Astrocyte of the spinal cord (primary cell): Measurements from ENCODE around the gene SPON2.

ENCODE experiments used
- DNase-seq: peaks from one replicate; pipeline ENCODE4 v3.0.0; 2011; ENCODE audit warnings: low read depth, low spot score
- H3K4me3 ChIP-seq: 2 replicates; pipeline ENCODE4 v1.5.1; 2011; ENCODE audit warnings: low read depth, mild to moderate bottlenecking, low read length, moderate library complexity
- in situ Hi-C: cut with HindIII; loops from 2 replicates; pipeline ENCODE4 v1.10.0; 2017; ENCODE audit warnings: low sequenced_read_pairs
- TF ChIP-seq, protein P1 (sequence below): IDR thresholded peaks from 2 replicates; pipeline ENCODE4 v1.5.1; 2012; ENCODE audit warnings: low read depth, mild to moderate bottlenecking, low read length, inconsistent platforms

Gene SPON2

DNA sequence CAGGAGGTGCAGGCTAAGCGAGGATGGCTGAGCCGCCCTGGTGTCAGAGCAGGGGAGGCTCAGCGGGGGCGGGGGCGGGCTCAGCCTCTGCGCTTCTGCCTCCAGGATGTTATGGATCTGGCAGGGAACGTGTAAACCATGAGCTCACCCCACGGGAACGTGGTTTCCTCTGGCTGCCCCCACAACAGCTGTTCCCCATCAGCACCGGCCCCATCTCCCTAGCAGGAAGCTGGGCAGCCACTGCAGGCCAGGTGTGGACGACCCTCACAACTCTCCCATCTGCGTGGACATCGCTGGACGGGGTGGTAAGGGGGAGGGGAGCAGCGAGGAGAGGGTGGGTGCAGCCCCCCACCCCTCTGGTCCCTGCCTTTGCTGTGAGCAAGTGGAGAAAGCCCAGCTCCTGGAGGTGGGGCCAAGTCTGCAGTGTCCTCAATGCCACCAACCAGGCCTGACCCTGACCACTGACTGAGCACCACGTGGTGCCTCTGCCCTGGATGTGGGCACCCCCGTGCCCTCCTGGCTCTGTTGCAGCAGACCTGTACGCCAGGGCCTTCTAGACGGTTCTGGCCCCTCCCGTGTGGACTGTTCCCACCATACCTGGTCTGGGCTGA is 28.1 kb upstream of the SPON2 start:
- no peak overlapping the region for H3K4me3 ChIP-seq
- in situ Hi-C loops, result no loop called here
- DNase-seq, result peak; percentile 81
- TF ChIP-seq, protein P1, sequence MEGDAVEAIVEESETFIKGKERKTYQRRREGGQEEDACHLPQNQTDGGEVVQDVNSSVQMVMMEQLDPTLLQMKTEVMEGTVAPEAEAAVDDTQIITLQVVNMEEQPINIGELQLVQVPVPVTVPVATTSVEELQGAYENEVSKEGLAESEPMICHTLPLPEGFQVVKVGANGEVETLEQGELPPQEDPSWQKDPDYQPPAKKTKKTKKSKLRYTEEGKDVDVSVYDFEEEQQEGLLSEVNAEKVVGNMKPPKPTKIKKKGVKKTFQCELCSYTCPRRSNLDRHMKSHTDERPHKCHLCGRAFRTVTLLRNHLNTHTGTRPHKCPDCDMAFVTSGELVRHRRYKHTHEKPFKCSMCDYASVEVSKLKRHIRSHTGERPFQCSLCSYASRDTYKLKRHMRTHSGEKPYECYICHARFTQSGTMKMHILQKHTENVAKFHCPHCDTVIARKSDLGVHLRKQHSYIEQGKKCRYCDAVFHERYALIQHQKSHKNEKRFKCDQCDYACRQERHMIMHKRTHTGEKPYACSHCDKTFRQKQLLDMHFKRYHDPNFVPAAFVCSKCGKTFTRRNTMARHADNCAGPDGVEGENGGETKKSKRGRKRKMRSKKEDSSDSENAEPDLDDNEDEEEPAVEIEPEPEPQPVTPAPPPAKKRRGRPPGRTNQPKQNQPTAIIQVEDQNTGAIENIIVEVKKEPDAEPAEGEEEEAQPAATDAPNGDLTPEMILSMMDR, result no peak

DNA sequence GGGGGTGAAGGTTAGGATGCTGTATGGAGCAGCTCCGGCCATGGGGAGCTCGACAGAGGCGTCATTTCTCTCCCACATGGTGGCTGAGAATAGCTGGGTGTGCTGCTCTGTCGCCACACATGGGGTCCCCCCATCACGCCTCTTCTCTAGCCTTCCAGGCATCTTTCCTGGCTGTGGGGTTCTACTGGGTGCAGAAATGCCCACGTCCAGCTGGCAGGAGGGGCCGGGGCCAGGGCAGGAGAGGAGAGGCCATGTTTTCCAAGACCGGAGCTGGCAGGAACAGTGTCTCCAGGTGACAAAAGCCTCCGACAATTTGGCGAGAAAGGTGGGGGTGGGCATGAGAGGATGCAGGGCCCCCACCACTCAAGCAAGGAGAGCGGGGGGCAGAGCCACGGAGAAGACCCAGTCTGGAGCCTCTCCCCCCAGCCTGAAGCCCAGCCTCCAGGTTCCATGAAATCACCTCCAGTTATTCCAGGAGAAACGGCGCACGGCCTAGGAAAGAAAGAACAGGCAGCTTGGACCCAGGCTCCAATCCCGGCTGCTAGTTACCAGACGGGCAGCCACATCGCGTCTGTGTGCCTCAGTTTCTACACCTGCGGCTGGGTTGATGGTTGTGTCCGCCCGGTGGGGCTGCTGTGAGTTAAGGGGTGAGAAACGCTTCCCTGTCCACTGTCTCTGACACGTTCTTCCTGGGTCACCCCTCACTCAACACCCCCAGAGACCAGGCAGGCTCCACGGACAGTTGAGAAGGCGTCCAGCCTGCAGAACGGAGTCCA is 27.4 kb upstream of the SPON2 start:
- in situ Hi-C loops, result no loop called here
- TF ChIP-seq, protein P1, result no peak
- H3K4me3 ChIP-seq, result no peak overlapping the region
- no peak for DNase-seq

DNA sequence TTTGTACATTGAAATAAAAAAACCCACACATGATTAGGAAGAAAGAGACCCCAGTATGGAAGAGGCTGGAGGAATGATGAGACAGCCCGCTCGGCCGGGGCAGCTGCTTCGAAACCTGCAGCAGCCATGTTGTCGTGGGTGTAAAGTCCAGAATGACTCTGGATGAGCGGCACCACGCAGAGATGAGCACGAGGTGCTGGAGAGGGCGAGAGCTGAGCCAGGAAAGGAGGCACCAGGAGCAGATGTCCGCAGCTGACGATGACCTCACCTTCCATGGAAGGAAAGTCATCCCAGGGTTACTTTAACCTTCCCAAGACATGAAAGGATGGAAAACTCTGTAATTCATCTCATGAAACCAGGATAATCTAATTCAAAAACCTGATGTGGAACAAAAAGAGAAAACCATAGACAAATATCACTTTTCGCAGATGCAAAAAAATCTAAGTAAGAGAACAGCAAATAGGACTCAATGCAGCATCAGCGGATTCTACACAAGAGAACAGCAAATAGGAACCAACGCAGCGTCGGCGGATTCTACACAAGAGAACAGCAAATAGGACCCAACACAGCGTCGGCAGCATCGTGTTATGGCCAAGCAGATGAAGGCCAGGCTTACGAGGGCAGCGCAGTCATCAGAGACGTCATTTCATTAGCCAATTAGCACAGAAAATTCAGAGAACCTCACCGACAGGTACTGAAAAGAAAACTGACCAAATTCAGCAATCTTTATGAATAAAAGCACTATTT is 25.9 kb upstream of the SPON2 start:
- H3K4me3 ChIP-seq, result no peak overlapping the region
- in situ Hi-C loops, result no loop called here
- DNase-seq, result no peak
- TF ChIP-seq, protein P1, result no peak

DNA sequence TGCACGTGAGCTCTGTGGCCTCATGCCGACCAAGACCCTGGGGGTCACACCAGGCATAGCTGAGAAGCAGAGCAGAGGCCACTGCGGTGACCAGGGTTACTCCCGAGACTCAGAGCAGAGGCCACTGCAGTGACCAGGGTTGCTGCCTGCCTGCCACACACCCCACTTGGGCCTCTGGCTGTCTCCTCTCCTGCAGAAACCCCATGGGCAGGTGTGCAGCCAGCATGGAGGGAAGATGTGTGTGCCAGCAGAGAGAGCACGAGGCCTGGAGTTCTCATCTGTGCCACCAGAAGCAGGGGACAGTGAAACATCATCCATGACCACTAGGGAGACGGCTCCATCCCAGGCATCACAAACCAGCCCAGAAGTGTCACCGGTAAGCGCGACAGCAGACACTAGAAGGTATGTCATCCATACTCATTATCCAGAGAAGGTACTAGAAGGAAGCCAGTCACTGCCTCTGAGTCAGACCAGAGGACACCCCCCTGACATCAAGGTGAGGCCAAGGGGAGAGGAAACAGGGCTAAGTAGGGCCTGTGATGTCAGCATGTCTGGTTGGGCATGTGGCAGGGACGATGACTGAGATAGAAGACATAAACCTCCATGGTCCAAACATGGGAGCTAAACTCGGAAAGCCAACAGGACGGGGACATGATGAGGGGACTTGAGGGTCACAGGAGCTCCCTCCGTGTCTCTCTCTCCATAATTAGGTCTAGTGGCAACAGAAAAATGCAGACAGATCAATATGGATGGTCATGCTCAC is 24.2 kb upstream of the SPON2 start:
- H3K4me3 ChIP-seq, result no peak overlapping the region
- no peak for DNase-seq
- TF ChIP-seq, protein P1, result no peak
- in situ Hi-C loops, result no loop called here

DNA sequence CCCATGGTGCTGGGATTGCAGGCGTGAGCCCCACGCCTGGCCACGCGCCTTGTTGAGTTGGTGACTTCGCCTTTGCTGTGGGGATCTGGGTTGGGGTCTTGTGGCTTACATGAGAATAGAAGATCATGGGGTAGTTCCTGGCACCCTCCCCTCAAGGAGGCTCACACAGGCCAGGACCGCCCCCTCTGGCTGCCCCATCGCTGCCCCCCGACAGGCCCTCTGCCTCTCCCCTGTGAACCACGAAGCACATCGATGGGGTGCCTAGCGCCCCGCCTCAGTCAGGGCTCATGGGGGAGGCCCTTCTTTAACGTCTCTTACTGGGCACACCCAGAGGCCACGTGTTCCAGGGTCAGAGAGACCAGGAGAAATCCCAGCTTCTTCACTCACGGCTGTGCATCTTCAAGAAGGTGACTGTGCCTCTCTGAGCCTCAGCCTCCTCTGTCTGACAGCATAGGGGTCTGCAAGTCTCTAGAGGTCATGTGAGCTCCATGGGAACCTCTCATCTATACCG is 23.6 kb upstream of the SPON2 start:
- TF ChIP-seq, protein P1, result no peak
- H3K4me3 ChIP-seq, result no peak overlapping the region
- in situ Hi-C loops, result no loop called here
- no peak for DNase-seq

DNA sequence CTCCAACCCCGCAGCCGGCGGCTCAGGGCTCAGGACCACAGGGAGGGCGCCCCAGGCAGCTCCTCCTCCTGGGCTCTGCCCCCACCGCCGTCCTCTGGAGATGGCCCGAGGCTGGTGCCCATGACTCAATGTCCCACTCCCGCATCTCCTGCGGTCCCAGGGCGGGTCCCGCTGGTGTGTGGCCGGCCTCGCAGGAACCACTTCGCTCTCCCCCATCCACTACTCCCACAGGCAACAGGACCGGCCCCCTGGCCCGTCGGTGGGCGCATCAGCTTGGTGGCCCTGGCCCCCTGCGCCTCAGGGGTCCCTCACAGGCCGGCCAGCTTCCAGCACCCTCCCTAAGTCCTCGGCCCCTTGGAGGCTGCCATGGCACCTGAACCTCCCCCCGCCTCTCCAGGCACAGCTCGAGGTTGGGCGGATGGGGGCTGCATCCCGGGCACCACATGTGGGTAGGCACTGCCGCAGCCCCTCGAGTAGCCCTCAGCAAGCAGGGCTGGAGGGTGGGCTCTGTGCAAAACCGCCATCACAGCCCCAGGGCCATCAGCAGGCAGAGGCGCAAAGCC is 22.8 kb upstream of the SPON2 start:
- no peak overlapping the region for H3K4me3 ChIP-seq
- in situ Hi-C loops, result no loop called here
- no peak for DNase-seq
- TF ChIP-seq, protein P1, result no peak
